ENCODE data around the gene CHAT.

The CHAT gene

DNA sequence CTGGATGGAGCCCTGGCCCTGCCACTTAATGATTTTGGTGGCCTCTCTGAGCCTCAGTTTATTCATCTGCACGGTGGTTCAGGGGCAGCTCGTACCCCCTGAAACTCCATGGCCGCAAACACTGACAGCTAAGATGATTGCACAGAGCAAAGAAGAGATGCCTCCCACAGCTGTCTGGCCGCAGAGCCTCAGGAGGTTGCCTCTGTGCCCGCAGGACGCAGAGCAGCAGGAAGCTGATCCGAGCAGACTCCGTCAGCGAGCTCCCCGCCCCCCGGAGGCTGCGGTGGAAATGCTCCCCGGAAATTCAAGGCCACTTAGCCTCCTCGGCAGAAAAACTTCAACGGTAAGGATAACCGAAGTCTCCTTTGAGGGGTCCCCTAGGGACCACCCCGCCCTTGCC is 35.5 kb downstream of the CHAT start:
- no peaks in the 10 kb centered on the region for H3K36me3 ChIP-seq (ENCODE audit: insufficient read depth, low read length)
- no peak overlapping the region for H3K4me2 ChIP-seq (ENCODE audit: low read depth, low read length, poor library complexity, severe bottlenecking)
- H3K27me3 ChIP-seq (ENCODE audit: insufficient read depth, low read length, poor library complexity, severe bottlenecking), result no peaks in the 10 kb centered on the region
- H3K9me2 ChIP-seq (replicated peaks; ENCODE audit: low read depth, low read length), result no peaks in the 10 kb centered on the region
- H3K4me3 ChIP-seq (ENCODE audit: low read length, poor library complexity, severe bottlenecking), result no peak overlapping the region
- H2AFZ ChIP-seq (ENCODE audit: low read length), result no peak overlapping the region
- H3K9ac ChIP-seq (ENCODE audit: low read depth, low read length, poor library complexity, severe bottlenecking), result no peak overlapping the region
- no peaks in the 10 kb centered on the region for H4K20me1 ChIP-seq (ENCODE audit: insufficient read depth, low read length, poor library complexity, severe bottlenecking)
- H3K4me1 ChIP-seq (ENCODE audit: insufficient read depth, low read length, poor library complexity, severe bottlenecking), result no peaks in the 10 kb centered on the region
- no peaks in the 10 kb centered on the region for H3K9me3 ChIP-seq (ENCODE audit: insufficient read depth, low read depth, low read length)
- no peak for TF ChIP-seq EZH2phosphoT487 (IDR thresholded peaks at IDR 0.05; ENCODE audit: borderline replicate concordance)
- TF ChIP-seq, protein P1, sequence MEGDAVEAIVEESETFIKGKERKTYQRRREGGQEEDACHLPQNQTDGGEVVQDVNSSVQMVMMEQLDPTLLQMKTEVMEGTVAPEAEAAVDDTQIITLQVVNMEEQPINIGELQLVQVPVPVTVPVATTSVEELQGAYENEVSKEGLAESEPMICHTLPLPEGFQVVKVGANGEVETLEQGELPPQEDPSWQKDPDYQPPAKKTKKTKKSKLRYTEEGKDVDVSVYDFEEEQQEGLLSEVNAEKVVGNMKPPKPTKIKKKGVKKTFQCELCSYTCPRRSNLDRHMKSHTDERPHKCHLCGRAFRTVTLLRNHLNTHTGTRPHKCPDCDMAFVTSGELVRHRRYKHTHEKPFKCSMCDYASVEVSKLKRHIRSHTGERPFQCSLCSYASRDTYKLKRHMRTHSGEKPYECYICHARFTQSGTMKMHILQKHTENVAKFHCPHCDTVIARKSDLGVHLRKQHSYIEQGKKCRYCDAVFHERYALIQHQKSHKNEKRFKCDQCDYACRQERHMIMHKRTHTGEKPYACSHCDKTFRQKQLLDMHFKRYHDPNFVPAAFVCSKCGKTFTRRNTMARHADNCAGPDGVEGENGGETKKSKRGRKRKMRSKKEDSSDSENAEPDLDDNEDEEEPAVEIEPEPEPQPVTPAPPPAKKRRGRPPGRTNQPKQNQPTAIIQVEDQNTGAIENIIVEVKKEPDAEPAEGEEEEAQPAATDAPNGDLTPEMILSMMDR (conservative IDR thresholded peaks at IDR 0.05; ENCODE audit: low read length), result no peak
- no peaks in the 10 kb centered on the region for H3F3A ChIP-seq (ENCODE audit: low read depth)
- H3K79me2 ChIP-seq (ENCODE audit: insufficient read depth, low read length), result no peaks in the 10 kb centered on the region

DNA sequence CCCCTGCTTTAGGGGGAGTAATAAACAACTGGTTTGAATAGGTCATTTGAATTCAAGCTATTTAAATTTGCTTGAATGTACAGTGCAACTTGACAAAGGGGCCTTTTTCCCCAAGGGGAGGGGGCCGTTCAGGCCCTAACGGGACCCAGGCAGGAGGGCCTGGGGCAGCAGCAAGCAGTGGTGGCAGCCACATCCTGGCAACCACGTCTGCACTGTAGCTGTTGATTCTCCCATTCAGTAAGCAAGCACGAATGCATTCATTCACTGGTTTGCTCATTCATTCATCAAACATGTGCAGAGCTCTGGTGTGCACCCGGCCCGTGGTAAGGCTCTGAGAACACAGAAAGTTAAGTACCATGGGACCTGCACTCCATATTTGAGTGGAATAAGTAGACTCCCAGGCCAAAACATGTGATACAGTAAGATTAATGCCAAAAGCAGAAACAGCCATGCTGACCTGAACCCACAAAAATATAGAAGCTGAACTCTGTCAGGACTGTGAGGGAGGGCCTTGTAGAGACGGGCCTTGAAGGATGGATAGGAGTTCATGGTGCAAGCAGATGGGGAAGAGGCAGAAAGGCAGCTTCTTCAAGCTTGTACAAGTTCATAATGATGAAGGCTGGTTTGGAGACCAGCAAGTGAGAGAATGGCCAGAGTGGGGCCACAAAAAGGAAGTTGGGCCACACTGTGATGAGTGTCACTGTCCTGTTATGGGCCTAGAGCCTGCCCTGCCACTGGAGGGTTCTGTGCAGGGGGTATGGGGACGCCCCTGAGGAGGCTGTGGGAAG is 36.3 kb downstream of the CHAT start:
- Histone ChIP-seq H3K4me2 (ENCODE audit: low read depth, low read length, poor library complexity, severe bottlenecking) (no peak overlapping the region), H3F3A (ENCODE audit: low read depth) (no peaks in the 10 kb centered on the region), H3K9me2 (replicated peaks; ENCODE audit: low read depth, low read length) (no peaks in the 10 kb centered on the region), H2AFZ (ENCODE audit: low read length) (no peak overlapping the region), H3K4me1 (ENCODE audit: insufficient read depth, low read length, poor library complexity, severe bottlenecking) (no peaks in the 10 kb centered on the region), H3K36me3 (ENCODE audit: insufficient read depth, low read length) (no peaks in the 10 kb centered on the region), H3K9ac (ENCODE audit: low read depth, low read length, poor library complexity, severe bottlenecking) (no peak overlapping the region), H3K27me3 (ENCODE audit: insufficient read depth, low read length, poor library complexity, severe bottlenecking) (no peaks in the 10 kb centered on the region), H4K20me1 (ENCODE audit: insufficient read depth, low read length, poor library complexity, severe bottlenecking) (no peaks in the 10 kb centered on the region), H3K9me3 (ENCODE audit: insufficient read depth, low read depth, low read length) (no peaks in the 10 kb centered on the region), H3K4me3 (ENCODE audit: low read length, poor library complexity, severe bottlenecking) (no peak overlapping the region), H3K79me2 (ENCODE audit: insufficient read depth, low read length) (no peaks in the 10 kb centered on the region)
- TF ChIP-seq, protein P1 (conservative IDR thresholded peaks at IDR 0.05; ENCODE audit: low read length), result no peak
- TF ChIP-seq EZH2phosphoT487 (IDR thresholded peaks at IDR 0.05; ENCODE audit: borderline replicate concordance), result no peak

GRCh38 chr10:49650724-49651034 is 36.8 kb downstream of the CHAT start:
- no peaks in the 10 kb centered on the region for H3K79me2 ChIP-seq (ENCODE audit: insufficient read depth, low read length)
- H3F3A ChIP-seq (ENCODE audit: low read depth), result no peaks in the 10 kb centered on the region
- TF ChIP-seq, protein P1 (conservative IDR thresholded peaks at IDR 0.05; ENCODE audit: low read length), result no peak
- no peak for TF ChIP-seq EZH2phosphoT487 (IDR thresholded peaks at IDR 0.05; ENCODE audit: borderline replicate concordance)
- no peaks in the 10 kb centered on the region for H4K20me1 ChIP-seq (ENCODE audit: insufficient read depth, low read length, poor library complexity, severe bottlenecking)
- H3K4me3 ChIP-seq (ENCODE audit: low read length, poor library complexity, severe bottlenecking), result no peak overlapping the region
- H3K27me3 ChIP-seq (ENCODE audit: insufficient read depth, low read length, poor library complexity, severe bottlenecking), result no peaks in the 10 kb centered on the region
- no peaks in the 10 kb centered on the region for H3K9me3 ChIP-seq (ENCODE audit: insufficient read depth, low read depth, low read length)
- no peaks in the 10 kb centered on the region for H3K9me2 ChIP-seq (replicated peaks; ENCODE audit: low read depth, low read length)
- H2AFZ ChIP-seq (ENCODE audit: low read length), result no peak overlapping the region
- no peaks in the 10 kb centered on the region for H3K36me3 ChIP-seq (ENCODE audit: insufficient read depth, low read length)
- no peak overlapping the region for H3K9ac ChIP-seq (ENCODE audit: low read depth, low read length, poor library complexity, severe bottlenecking)
- no peaks in the 10 kb centered on the region for H3K4me1 ChIP-seq (ENCODE audit: insufficient read depth, low read length, poor library complexity, severe bottlenecking)
- no peak overlapping the region for H3K4me2 ChIP-seq (ENCODE audit: low read depth, low read length, poor library complexity, severe bottlenecking)
